ENCODE data around the gene TEX48.

The TEX48 gene

DNA sequence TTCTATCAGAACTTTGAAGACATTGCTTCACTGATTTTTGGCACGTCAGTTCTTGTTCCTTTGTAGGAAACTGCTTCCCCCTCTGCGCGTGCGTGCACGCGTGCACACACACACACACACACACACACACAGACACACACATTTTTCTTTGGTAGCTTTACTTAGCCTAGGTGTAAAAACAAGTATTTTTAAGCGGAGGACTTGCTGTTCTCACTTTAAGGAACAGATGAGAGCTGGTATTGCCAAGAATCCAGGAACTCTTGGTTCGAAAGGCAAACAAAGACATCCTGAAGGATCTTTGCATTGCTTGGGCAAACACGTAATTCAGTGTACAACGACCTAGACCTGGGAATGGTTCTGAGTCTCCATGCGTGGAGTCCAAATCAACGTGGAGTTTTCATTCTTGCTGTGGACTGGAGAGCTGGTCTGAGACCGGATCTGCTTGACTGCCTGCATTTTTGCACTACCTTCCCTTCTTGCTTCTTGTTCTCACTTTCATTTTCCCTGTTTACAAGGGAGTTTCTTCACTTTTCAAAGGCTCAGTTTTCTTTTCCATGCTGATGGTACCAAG is 62.7 kb downstream of the TEX48 start:
- no peak for DNase-seq

GRCh38 chr9:114616684-114617520 is 65.1 kb downstream of the TEX48 start:
- DNase-seq, result no peak
